SK-N-SH treated with all-trans-retinoic acid at 6 μM for 48 hours (cell line): ENCODE measurements around the gene BRD3.

Experiments used
- ATAC-seq: fragments of 200-7000 bp; cut with Tn5 transposase; 3 replicates; pipeline ENCODE4 v1.9.1; 2020; ENCODE audit warnings: mild to moderate bottlenecking, moderate library complexity
- ARNTL ChIP-seq: fragments of 450-650 bp; formaldehyde crosslinking; IDR thresholded peaks from 2 replicates; pipeline ENCODE4 v1.5.0; 2020; ENCODE audit warnings: low read depth, mild to moderate bottlenecking, moderate library complexity, borderline replicate concordance
- CSDC2 ChIP-seq: fragments of 250-450 bp; sonication (Bioruptor Pico); IDR thresholded peaks from 2 replicates; pipeline ENCODE4 v1.5.0; 2020; ENCODE audit warnings: mild to moderate bottlenecking, moderate library complexity
- ESRRG ChIP-seq: fragments of 250-450 bp; sonication (Bioruptor Pico); IDR thresholded peaks from 2 replicates; pipeline ENCODE4 v1.6.1; 2021; ENCODE audit warnings: mild to moderate bottlenecking
- GLIS3 ChIP-seq: fragments of 250-450 bp; sonication (Bioruptor Pico); IDR thresholded peaks from 2 replicates; pipeline ENCODE4 v1.5.0; 2020; ENCODE audit warnings: mild to moderate bottlenecking, moderate library complexity
- ISL1 ChIP-seq: fragments of 250-450 bp; sonication (Bioruptor Pico); IDR thresholded peaks from 2 replicates; pipeline ENCODE4 v2.1.2; 2022; ENCODE audit warnings: mild to moderate bottlenecking, moderate library complexity
- OSR1 ChIP-seq: fragments of 250-450 bp; sonication (Bioruptor Pico); IDR thresholded peaks from 2 replicates; pipeline ENCODE4 v1.8.0; 2022; ENCODE audit warnings: moderate library complexity, mild to moderate bottlenecking, inconsistent platforms
- PPARA ChIP-seq: fragments of 250-450 bp; sonication (Bioruptor Pico); IDR thresholded peaks from 2 replicates; pipeline ENCODE4 v1.5.0; 2020; ENCODE audit warnings: mild to moderate bottlenecking, borderline replicate concordance
- RARB ChIP-seq: fragments of 250-450 bp; sonication (Bioruptor Pico); IDR thresholded peaks from 2 replicates; pipeline ENCODE4 v1.8.0; 2021; ENCODE audit warnings: mild to moderate bottlenecking, moderate library complexity
- SNAI2 ChIP-seq: fragments of 250-450 bp; sonication (Bioruptor Pico); IDR thresholded peaks from 2 replicates; pipeline ENCODE4 v1.5.0; 2020; ENCODE audit warnings: mild to moderate bottlenecking, moderate library complexity
- TOX ChIP-seq: fragments of 250-450 bp; sonication (Bioruptor Pico); IDR thresholded peaks from 2 replicates; pipeline ENCODE4 v1.8.0; 2021; ENCODE audit warnings: mild to moderate bottlenecking, moderate library complexity, borderline replicate concordance
- ZFP30 ChIP-seq: fragments of 450-650 bp; formaldehyde crosslinking; IDR thresholded peaks from 2 replicates; pipeline ENCODE4 v1.5.0; 2022; ENCODE audit warnings: mild to moderate bottlenecking, moderate library complexity
- ZNF565 ChIP-seq: fragments of 450-650 bp; formaldehyde crosslinking; conservative IDR thresholded peaks from 2 replicates; pipeline ENCODE4 v1.5.0; 2020; ENCODE audit warnings: low read depth, mild to moderate bottlenecking, moderate library complexity
- ZNF70 ChIP-seq: fragments of 450-650 bp; formaldehyde crosslinking; IDR thresholded peaks from 2 replicates; pipeline ENCODE4 v1.5.0; 2020; ENCODE audit warnings: mild to moderate bottlenecking, moderate library complexity
- TF ChIP-seq, protein P1 (sequence below): fragments of 250-450 bp; sonication (Bioruptor Pico); IDR thresholded peaks from 2 replicates; pipeline ENCODE4 v1.5.1; 2020; ENCODE audit warnings: low read depth, mild to moderate bottlenecking, moderate library complexity
- TF ChIP-seq, protein P2 (sequence below): fragments of 250-450 bp; sonication (Bioruptor Pico); IDR thresholded peaks from 2 replicates; pipeline ENCODE4 v1.5.0; 2020; ENCODE audit warnings: mild to moderate bottlenecking, moderate library complexity
- TF ChIP-seq, protein P3 (sequence below): fragments of 250-450 bp; sonication (Bioruptor Pico); IDR thresholded peaks from 2 replicates; pipeline ENCODE4 v1.8.0; 2020; ENCODE audit warnings: mild to moderate bottlenecking, moderate library complexity, borderline replicate concordance

Gene BRD3

DNA sequence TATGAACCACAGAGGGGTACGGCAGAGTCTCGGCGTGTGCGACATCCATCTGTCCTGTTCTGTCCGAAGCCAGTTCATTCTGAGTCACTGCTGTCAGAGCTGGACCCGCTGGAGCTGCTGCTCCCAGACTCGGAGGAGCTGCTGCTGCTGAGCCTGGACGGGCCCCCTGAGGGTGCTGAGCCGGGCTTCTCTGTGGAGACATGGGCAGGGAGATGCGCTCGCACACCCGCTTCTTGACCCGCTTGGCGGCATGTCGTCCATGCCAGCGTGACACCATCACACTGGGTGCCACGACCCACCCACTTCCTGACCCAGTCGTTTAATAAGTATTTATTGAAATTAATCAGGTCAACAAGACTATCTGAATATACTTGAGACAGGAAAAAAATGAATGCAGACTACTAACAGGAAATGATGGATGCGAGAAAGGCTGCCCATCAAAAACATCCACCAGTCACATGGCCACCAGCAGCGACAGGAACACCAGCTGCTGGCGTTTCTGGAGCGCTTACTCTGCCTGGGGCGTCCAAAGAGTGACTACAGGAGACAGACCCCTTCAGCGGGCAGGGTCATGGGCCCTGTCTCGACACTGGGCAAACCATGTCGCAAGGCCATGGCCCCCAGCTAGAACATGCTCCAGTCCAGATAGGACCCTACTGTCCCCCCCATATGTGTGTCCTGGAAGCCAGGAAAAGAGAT, 34.2 kb downstream of the BRD3 start:
- ATAC-seq: no peak
- TF ChIP-seq OSR1 (CRISPR knock-in tag) (no peak), ISL1 (CRISPR knock-in tag) (no peak), CSDC2 (no peak)
- TF ChIP-seq, protein P1, sequence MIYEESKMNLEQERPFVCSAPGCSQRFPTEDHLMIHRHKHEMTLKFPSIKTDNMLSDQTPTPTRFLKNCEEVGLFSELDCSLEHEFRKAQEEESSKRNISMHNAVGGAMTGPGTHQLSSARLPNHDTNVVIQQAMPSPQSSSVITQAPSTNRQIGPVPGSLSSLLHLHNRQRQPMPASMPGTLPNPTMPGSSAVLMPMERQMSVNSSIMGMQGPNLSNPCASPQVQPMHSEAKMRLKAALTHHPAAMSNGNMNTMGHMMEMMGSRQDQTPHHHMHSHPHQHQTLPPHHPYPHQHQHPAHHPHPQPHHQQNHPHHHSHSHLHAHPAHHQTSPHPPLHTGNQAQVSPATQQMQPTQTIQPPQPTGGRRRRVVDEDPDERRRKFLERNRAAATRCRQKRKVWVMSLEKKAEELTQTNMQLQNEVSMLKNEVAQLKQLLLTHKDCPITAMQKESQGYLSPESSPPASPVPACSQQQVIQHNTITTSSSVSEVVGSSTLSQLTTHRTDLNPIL (CRISPR knock-in tag): no peak
- TF ChIP-seq, protein P2, sequence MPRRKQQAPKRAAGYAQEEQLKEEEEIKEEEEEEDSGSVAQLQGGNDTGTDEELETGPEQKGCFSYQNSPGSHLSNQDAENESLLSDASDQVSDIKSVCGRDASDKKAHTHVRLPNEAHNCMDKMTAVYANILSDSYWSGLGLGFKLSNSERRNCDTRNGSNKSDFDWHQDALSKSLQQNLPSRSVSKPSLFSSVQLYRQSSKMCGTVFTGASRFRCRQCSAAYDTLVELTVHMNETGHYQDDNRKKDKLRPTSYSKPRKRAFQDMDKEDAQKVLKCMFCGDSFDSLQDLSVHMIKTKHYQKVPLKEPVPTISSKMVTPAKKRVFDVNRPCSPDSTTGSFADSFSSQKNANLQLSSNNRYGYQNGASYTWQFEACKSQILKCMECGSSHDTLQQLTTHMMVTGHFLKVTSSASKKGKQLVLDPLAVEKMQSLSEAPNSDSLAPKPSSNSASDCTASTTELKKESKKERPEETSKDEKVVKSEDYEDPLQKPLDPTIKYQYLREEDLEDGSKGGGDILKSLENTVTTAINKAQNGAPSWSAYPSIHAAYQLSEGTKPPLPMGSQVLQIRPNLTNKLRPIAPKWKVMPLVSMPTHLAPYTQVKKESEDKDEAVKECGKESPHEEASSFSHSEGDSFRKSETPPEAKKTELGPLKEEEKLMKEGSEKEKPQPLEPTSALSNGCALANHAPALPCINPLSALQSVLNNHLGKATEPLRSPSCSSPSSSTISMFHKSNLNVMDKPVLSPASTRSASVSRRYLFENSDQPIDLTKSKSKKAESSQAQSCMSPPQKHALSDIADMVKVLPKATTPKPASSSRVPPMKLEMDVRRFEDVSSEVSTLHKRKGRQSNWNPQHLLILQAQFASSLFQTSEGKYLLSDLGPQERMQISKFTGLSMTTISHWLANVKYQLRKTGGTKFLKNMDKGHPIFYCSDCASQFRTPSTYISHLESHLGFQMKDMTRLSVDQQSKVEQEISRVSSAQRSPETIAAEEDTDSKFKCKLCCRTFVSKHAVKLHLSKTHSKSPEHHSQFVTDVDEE (CRISPR knock-in tag): no peak

DNA sequence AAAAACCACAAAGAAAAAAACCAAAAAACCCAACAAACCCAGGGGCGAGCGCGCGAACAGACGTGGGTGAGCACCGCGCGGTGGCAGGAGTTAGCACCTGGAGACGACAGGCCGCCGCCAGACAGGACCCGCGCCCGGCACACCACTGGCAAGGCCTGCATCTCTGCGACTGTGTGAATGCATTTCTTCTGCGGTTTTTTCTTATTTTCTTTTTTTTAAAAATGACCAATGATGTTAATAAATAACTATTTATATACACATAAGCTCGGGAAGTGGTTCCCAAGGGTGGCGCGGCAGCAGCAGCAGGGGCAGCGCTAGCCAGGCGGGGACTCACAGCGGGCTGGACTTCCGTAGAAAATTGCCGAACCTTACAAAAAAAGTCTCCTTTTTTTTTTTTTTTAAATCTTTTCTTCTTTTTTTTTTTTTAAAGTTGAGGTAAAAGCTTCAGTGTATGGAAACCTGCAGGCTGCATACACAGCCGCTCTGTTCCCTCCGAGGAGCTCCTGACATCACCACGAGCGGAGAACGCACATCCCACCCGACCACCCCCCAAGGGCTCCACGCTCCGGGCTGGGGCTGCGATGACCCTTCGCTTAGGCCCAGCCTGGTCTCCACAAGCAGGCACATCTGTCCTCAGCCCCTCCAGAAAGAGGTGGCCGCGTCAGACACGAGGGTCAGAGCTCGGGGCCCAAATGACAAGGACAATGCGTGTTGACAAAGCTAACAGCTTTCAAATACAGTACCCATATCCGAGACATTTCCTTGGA, 35.2 kb downstream of the BRD3 start:
- no peak for ATAC-seq
- TF ChIP-seq ARNTL (CRISPR knock-in tag) (no peak), TOX (CRISPR knock-in tag) (no peak), ESRRG (CRISPR knock-in tag) (no peak), ZFP30 (CRISPR knock-in tag) (no peak), PPARA (no peak), ZNF565 (CRISPR knock-in tag) (no peak), OSR1 (CRISPR knock-in tag) (no peak), ZNF70 (CRISPR knock-in tag) (no peak), GLIS3 (CRISPR knock-in tag) (no peak), RARB (no peak), CSDC2 (no peak)
- TF ChIP-seq, protein P3, sequence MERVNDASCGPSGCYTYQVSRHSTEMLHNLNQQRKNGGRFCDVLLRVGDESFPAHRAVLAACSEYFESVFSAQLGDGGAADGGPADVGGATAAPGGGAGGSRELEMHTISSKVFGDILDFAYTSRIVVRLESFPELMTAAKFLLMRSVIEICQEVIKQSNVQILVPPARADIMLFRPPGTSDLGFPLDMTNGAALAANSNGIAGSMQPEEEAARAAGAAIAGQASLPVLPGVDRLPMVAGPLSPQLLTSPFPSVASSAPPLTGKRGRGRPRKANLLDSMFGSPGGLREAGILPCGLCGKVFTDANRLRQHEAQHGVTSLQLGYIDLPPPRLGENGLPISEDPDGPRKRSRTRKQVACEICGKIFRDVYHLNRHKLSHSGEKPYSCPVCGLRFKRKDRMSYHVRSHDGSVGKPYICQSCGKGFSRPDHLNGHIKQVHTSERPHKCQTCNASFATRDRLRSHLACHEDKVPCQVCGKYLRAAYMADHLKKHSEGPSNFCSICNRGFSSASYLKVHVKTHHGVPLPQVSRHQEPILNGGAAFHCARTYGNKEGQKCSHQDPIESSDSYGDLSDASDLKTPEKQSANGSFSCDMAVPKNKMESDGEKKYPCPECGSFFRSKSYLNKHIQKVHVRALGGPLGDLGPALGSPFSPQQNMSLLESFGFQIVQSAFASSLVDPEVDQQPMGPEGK (CRISPR knock-in tag): no peak
- TF ChIP-seq, protein P2 (CRISPR knock-in tag): no peak
- TF ChIP-seq, protein P1 (CRISPR knock-in tag): no peak

DNA sequence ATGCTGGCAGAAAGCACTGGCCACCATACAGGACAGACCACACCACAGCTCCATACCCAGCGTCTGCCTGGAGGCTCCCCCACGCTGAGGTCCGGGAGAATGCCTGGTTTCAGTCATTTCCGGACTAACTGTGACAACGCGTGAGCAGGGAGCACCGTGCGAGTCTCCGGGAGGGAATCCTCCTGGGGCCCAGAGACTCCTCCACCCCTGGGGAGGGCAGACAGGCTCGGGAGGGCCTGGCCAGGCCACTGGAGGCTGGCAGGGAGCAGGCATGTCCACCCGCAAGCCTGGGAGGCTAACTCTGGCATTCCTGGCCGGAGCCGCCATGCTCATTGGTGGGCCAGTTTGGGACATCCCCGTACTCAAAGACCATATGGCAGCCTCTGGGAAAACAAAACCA, 36.0 kb downstream of the BRD3 start:
- TF ChIP-seq ESRRG (CRISPR knock-in tag) (no peak), SNAI2 (no peak)
- ATAC-seq: no peak
